GM21619 (cell line): Measurements from ENCODE around the gene SERINC5.

Source experiments
- ATAC-seq: cut with Tn5 transposase; IDR thresholded peaks from one replicate; pipeline ENCODE4 v1.9.1; 2021; ENCODE audit not compliant: unreplicated experiment

SERINC5 gene

GRCh38 chr5:80255431-80255810, 427 bp downstream of the SERINC5 start:
- peak; percentile 35 for ATAC-seq

- ATAC-seq: no peak
Observed at GRCh38 chr5:80254767-80255430, 949 bp downstream of the SERINC5 start.

GRCh38 chr5:80251636-80252035, 4.2 kb downstream of the SERINC5 start:
- ATAC-seq: no peak

DNA sequence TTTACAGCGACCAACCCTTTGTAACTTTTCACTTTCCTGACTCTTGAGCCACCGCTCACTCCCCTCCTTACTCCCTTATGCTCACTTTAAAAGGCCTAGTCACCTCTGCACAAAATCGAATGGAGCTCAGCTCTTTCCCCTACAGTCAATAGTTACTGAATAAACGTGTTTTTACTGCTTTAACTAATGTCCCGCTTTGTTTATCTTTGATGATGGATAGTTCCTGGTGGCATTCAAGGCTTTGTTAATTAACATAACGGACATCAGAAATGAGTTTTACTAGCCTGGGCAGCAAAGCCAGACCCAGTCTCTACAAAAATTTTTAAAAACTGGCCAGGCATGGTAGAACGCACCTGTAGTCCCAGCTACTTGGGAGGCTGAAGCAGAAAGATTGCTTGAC, 5.0 kb downstream of the SERINC5 start:
- no peak for ATAC-seq

- ATAC-seq: no peak
Observed at GRCh38 chr5:80249901-80250300, 5.9 kb downstream of the SERINC5 start.

- no peak for ATAC-seq
Observed at GRCh38 chr5:80248378-80248777, 7.5 kb downstream of the SERINC5 start.

DNA sequence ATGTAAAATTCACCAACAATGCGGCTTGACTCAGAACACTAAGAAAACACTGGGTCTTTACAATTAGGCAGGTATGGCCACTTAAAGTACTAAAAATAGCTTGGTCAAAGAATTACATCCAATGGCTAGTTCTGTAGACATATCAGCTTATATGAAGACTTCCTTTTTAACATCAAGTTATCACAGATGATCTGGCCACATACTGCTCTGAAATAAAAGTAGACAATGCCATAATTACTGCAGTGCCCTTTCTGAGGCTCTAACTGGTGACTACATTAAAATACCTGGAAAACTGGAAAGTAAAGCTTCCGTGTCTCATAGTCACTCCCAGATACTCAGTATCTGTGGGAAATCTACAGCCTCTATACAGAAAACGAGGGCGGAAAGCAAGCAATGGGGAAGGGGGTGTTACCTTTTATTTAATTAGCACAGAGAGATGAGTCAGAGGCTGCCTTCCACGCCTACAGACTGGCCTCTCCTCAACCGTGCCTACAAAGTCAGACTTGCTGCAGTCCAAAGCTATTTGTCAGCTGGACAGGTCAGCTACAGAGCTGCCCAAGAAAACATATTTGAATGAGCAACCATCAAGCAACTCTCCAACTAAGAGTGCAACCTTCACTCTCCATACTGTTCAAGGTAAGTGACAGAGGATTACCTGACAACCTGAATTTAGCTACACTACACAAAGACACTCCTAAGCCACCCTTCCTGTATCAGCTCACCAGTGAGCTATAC, 8.7 kb downstream of the SERINC5 start:
- ATAC-seq: peak; percentile 73

DNA sequence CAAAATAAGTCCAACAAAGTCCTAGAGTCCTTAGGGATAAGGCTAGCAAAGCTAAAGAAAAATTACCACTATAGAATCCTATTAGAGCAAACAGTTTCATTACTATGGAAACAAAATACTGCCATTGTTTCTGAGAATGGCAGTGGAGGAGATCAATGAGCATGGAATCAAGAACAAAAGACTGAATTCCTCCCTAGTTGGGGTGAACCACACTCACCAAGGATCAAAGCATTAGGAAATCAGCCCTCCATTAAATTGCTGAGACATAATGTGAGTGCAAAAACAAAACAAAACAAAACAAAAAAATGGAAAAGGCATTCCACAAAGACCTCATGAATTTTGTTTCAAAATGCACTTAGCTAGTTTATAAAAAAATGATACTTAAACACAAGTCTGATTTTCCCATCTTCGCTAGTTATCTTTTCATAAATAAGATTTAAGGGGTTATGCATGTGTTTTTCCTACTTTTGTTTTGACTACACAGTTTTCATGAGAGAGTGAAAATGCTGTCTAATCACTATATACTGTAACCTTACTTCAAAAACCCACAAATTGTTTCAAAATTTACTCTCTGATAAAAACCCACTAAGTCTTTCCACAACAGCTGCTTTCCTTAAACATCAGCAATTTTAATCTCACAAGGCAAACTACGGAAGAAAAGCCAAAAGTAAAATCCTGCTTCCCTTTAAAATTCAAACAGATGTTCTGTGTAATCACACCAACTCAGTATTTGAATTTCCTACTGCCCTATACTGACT, 9.7 kb downstream of the SERINC5 start:
- ATAC-seq: no peak

GRCh38 chr5:80243567-80243966, 12.3 kb downstream of the SERINC5 start:
- no peak for ATAC-seq

DNA sequence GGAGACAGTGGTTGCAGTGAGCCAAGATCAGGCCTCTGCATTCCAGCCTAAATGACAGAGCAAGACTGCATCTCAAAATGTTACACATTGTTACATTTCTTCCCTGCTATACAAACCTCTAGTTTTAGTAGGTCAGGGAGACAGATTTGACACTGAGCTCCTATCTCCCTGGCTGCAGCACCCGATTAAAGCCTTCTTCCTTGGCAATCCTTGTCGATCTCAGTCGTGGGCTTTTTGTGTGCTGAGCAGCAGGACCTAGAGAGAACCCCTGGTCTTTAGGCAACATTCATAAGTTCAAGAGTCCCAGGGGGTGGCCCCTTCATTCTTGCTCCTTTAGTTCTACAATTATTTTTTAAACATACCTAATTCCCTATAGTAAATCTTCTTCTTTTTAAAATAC, 13.0 kb downstream of the SERINC5 start:
- no peak for ATAC-seq

DNA sequence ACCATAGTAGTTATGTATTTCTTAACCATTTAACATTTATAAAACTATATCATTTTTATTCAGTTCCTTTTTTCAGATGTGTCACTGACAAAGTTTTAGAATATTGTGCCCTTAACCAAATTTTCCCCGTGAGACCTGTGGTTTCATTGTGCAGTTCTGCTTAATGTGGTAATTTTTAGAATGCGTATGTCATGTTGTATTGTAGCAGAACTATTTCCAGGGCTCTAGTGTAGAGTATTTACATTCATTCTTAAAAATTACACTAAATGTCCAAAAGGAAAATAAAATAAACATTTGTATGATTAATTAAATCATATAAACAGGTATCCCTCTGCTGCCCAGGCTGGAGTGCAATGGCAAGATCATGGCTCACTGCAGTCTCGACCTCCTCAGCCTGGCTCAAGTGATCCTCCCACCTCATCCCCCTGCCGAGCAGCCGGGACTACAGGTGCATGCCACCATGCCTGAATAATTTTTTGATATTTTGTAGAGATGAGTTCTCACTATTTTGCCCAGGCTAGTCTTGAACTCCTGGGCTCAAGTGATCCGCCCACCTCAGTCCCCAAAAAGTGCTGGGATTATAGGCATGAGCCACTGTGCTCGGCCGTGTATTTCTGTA, 15.4 kb downstream of the SERINC5 start:
- ATAC-seq: no peak

- ATAC-seq: no peak
Observed at GRCh38 chr5:80239680-80240367, 16.0 kb downstream of the SERINC5 start.

DNA sequence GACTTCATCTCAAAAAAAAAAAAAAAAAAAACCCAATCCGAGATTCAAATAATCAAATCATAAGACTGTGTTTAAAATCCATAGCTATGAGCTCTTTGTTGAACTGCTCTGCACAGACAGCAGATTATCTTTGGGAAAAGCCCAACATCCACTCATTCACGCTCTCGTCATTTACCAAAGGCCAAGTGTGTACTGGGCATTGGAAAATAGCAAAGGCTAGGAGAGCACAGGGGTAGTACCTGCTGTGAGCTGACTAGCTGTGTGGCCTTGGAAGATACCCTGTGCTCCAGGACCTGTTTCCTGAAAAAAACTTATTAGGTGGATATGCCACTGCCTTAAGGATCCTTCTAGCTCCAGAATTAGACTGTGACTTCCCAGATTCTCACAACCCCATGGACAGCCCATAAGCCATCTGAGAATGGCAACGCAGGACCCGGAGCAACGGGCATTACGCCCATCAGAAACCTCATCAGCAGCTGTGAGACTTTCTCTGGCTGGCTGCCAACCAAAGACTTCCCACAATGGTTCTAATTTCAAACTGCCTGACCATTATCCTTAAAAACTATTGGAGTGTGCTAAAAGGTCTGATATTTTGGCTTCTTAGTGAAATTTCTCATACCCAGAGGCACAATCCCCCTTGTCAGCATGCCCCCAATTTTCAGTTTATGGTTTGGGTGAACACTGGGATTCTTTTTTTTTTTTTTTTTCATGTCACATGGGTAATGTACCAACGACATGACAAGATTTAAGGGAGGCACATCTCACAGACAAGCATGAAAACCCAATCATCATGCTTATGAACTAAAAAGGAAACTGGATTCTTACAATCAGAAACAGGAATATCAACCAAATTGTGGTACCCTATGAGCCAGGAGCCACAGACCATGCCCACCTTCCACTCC, 16.8 kb downstream of the SERINC5 start:
- no peak for ATAC-seq

GRCh38 chr5:80238097-80238496, 17.8 kb downstream of the SERINC5 start:
- ATAC-seq: no peak

- ATAC-seq: no peak
Observed at GRCh38 chr5:80237243-80237642, 18.6 kb downstream of the SERINC5 start.

- ATAC-seq: no peak
Observed at GRCh38 chr5:80234116-80234948, 21.5 kb downstream of the SERINC5 start.

DNA sequence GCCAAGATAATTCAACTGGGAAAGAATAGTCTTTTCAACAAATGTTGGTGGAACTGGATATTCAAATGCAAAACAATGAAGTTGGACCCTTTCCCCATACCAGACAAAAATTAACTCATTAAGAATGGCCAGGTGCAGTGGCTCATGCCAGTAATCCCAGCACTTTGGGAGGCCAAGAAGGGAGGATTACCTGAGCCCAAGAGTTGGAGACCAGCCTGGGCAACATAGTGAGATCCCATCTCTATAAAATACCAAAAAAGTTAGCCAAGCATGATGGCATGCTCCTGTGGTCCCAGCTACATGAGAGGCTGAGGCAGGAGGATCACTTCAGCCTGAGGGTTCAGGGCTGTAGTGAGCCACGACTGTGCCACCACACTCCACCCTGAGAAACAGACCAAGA, 24.2 kb downstream of the SERINC5 start:
- no peak for ATAC-seq

DNA sequence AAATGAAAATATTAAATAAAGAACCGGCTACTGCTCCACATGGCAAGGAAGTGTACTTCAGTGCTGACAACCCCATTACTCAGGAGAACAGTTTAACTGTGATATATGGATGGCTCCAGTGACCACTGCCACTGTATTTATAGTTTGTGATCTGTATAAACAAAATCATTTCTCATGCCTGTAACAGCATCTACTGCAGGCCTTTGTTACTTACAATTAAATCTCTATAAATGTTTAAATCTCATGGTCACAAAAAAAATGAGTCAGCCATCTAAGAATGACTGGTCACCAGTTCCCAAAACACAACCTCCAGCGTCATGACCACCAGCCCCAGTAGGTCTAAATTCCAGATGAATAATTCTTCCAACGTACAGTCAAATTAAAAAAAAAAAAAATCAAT, 24.6 kb downstream of the SERINC5 start:
- ATAC-seq: no peak
